GM12872 (cell line): ENCODE measurements around the gene TGFBR2.

Source experiments
- TF ChIP-seq, protein P1 (sequence below): IDR thresholded peaks from 3 replicates; pipeline ENCODE4 v1.5.1; 2011; ENCODE audit warnings: low read depth, mild to moderate bottlenecking, low read length, moderate library complexity; ENCODE audit not compliant: insufficient read depth

TGFBR2 gene

GRCh38 chr3:30642849-30643361, 36.5 kb downstream of the TGFBR2 start:
- TF ChIP-seq, protein P1, sequence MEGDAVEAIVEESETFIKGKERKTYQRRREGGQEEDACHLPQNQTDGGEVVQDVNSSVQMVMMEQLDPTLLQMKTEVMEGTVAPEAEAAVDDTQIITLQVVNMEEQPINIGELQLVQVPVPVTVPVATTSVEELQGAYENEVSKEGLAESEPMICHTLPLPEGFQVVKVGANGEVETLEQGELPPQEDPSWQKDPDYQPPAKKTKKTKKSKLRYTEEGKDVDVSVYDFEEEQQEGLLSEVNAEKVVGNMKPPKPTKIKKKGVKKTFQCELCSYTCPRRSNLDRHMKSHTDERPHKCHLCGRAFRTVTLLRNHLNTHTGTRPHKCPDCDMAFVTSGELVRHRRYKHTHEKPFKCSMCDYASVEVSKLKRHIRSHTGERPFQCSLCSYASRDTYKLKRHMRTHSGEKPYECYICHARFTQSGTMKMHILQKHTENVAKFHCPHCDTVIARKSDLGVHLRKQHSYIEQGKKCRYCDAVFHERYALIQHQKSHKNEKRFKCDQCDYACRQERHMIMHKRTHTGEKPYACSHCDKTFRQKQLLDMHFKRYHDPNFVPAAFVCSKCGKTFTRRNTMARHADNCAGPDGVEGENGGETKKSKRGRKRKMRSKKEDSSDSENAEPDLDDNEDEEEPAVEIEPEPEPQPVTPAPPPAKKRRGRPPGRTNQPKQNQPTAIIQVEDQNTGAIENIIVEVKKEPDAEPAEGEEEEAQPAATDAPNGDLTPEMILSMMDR: peak; percentile 24; the same call in 1 of the 3 replicates

- TF ChIP-seq, protein P1: no peak
These were observed 37.5 kb downstream of the TGFBR2 start for GRCh38 chr3:30643763-30644462.

GRCh38 chr3:30644615-30645014, 38.2 kb downstream of the TGFBR2 start:
- TF ChIP-seq, protein P1: no peak

DNA sequence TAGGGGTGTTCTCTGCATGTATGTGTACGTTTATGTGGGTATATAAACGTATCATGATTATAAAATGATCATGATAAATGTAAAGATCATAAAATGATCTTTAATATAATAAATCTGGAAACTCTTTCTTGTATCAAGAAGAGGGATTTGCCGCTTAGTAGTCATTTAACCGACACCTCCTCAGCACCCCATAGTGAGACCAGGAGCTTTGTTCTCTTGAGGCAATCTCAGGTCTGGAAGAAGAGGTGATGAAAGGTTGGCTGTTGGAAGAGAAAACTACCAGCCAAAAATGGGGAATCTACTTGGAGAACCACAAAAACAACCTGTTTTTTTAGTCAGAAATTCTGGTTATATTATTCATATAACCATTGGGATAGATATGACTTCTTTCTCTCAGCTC, 38.7 kb downstream of the TGFBR2 start:
- TF ChIP-seq, protein P1: no peak

- TF ChIP-seq, protein P1: no peak
These were observed 39.9 kb downstream of the TGFBR2 start for GRCh38 chr3:30646181-30646876.

DNA sequence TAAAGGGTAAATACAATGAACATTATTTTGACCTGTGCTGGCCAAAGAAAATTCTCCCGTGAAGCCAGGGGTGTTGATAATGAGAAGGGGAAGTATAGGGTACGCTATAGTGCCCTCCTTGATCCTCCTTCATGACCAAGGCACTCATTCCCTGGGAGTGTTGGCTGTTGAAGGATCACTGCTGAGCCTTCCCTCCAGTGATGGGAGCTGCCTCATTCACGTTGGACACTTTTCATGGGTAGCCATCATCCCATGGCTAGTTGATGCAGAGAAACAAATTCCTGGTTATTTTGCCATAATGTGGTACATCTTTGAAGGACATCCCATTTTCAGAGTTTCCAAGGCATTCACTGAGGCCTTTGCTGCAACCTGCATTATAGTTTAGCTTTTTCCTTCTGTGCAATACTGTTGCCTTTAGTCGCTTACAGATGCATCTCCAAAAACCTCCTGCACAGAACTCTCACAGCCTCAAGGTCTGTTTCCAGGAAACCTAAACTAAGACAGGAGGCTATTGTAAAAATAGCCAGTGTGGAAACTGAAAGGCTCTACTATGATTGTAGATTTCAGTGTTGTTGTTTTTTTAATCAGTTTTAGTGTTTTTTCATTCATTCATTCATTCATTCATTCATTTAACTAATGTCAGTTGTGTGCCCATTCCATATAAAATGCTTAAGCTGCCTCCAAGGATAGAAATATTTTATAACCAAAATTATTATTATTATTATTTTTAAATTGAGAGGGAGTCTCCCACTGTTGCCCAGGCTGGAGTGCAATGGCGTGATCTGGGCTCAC, 40.8 kb downstream of the TGFBR2 start:
- TF ChIP-seq, protein P1: no peak

GRCh38 chr3:30648670-30649357, 42.4 kb downstream of the TGFBR2 start:
- TF ChIP-seq, protein P1: no peak
